ENCODE results near the gene REEP6.

- TF ChIP-seq CTCF (IDR thresholded peaks at IDR 0.05; ENCODE audit: low read length), result no peak
- no peak for TF ChIP-seq EZH2 (optimal IDR thresholded peaks at IDR 0.05; ENCODE audit: low read depth, low read length)
- TF ChIP-seq EZH2phosphoT487 (IDR thresholded peaks at IDR 0.05; ENCODE audit: low read length), result no peak
Measured at GRCh38 chr19:1467490-1468273, 23.3 kb upstream of the REEP6 start.

All from MM.1S (cell line).